DMS53 (cell line): ENCODE results near the gene HYAL2.

Experiments used
- DNase-seq: peaks from one replicate; lab custom pipeline; 2025; lab: John Stamatoyannopoulos, UW

HYAL2 gene

GRCh38 chr3:50271314-50271936 is 51.1 kb downstream of the HYAL2 start:
- no peak for DNase-seq

GRCh38 chr3:50270422-50271224 is 51.9 kb downstream of the HYAL2 start:
- DNase-seq: no peak

GRCh38 chr3:50269977-50270413 is 52.5 kb downstream of the HYAL2 start:
- no peak for DNase-seq

- DNase-seq: no peak
Observed at GRCh38 chr3:50269460-50269859, 53.1 kb downstream of the HYAL2 start.

GRCh38 chr3:50268703-50269451 is 53.7 kb downstream of the HYAL2 start, which contains the start of gene SEMA3B:
TSS of gene SEMA3B (plus strand) at chr3:50269147. CDS start at chr3:50269241, 94 bp downstream.
- no peak for DNase-seq

- no peak for DNase-seq
Observed at GRCh38 chr3:50268276-50268675, 54.3 kb downstream of the HYAL2 start.
